Immature natural killer cell (primary cell): Measurements from ENCODE around the gene CDH4. TPM values are rescaled to one million over a fixed set of nuclear protein-coding genes. Genes with fewer than 3 reads are reported as not detected.

ENCODE experiments used
- DNase-seq, 3 donors: peaks; one replicate each; pipeline ENCODE4 v3.0.0; 2022; ENCODE audit warnings: mixed read lengths in 1 of 3
- H3K27ac Mint-ChIP-seq, 6 donors: one replicate each; pipeline ENCODE4 v1.8.0; 2020; ENCODE audit warnings: mixed read lengths in 6 of 6, mild to moderate bottlenecking in 5 of 6, inconsistent platforms in 4 of 6, moderate library complexity in 3 of 6
- H3K27me3 Mint-ChIP-seq, 3 donors: one replicate each; pipeline ENCODE4 v1.8.0; 2020 to 2021; ENCODE audit warnings: low read depth in 3 of 3, mild to moderate bottlenecking in 3 of 3, mixed read lengths in 3 of 3, moderate library complexity in 3 of 3, inconsistent platforms in 1 of 3
- H3K36me3 Mint-ChIP-seq, 3 donors: one replicate each; pipeline ENCODE4 v1.8.0; 2020; ENCODE audit warnings: mixed read lengths in 3 of 3, inconsistent platforms in 2 of 3, mild to moderate bottlenecking in 2 of 3
- H3K4me1 Mint-ChIP-seq, 2 donors: one replicate each; pipeline ENCODE4 v1.8.0; 2020; ENCODE audit warnings: inconsistent platforms in 2 of 2, mild to moderate bottlenecking in 2 of 2, mixed read lengths in 2 of 2, moderate library complexity in 1 of 2
- H3K4me3 Mint-ChIP-seq, 5 donors: one replicate each; pipeline ENCODE4 v1.8.0; 2020; ENCODE audit warnings: mild to moderate bottlenecking in 5 of 5, mixed read lengths in 5 of 5, inconsistent platforms in 3 of 5, moderate library complexity in 3 of 5
- H3K9me3 Mint-ChIP-seq, 6 donors: one replicate each; pipeline ENCODE4 v1.8.0; 2020; ENCODE audit warnings: mild to moderate bottlenecking in 6 of 6, mixed read lengths in 6 of 6, inconsistent platforms in 4 of 6, moderate library complexity in 3 of 6
- polyA plus RNA-seq, 3 donors: library from polyadenylated mRNA; unstranded; fragments of 300-500 nt; fragmentation: Illumina TruSeq; gene quantifications; one replicate each; pipeline ENCODE4 v1.2.3, GENCODE V29; 2021

Gene CDH4
- polyA plus RNA-seq, 3 donors from 2014 or later: not detected

DNA sequence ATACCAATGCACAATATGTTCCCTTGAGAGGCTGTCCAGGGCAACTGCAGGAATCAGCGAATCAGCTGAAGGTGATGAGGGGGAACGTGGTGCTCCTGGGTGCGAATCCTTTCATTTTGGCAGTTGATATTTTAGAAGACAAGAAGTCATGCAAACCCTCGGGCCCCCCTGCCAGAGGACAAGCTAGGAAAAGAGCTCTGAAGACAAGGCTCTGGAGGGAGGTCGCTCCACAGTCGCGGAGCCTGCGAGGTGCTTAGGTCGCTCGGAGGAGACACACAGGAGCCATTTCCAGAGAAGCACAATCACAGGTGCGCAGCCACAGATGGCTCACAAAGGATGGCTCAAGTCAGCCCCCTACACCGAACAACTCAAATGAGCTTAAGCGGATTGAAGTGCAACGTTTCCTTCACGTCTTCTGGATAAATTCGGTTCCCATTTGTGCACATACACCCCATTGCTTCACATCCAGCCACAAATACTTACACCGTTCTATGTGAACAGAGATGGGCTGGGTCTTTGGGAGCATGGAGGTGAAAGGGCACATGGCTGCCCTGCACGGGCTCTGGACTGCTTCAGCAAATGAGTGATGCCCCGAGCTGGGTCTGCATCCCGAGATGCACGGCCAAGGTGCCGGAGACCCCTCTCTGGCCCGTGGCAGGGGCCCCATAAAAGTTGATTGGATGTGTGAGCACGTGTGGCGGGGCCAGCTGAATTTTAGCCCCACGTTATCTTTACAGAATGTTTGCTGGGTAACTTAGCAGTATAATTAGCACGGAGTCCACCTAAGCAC lies 527.3 kb downstream of the CDH4 start:
- no peaks in the 10 kb centered on the region for H3K4me1 Mint-ChIP-seq
- H3K27ac Mint-ChIP-seq: no peak overlapping the region
- no peak overlapping the region for H3K4me3 Mint-ChIP-seq
- no peak for DNase-seq
- H3K36me3 Mint-ChIP-seq: no peaks in the 10 kb centered on the region
- H3K9me3 Mint-ChIP-seq: peaks cover 0 to 11% (median 2%) of the 10 kb centered on the region in 6 donors
- peaks cover 0 to 2% (median 0%) of the 10 kb centered on the region in 3 donors for H3K27me3 Mint-ChIP-seq

DNA sequence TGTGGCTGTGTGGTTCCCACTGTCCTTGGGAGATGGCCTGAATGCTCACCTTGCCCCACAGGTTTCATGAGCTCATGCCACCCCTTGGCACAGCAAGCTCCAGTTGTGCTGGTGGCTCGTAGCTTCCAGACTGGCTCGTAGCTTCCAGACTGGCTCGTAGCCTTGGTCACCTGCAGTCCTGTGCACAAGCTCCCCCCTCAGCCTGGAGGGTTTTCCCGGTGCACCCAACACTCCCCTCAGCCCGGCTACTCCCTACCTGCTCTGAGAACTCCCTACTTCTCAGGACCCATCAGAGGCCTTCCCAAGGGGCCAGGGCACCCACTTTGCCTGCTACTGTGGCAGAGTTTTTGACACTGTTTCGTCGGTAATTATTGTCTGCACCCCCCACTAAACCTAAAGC lies 528.0 kb downstream of the CDH4 start:
- Mint-ChIP-seq H3K4me3 (no peak overlapping the region), H3K36me3 (no peaks in the 10 kb centered on the region), H3K4me1 (no peaks in the 10 kb centered on the region), H3K27ac (no peak overlapping the region), H3K9me3 (peaks cover 0 to 11% (median 3%) of the 10 kb centered on the region in 6 donors), H3K27me3 (peaks cover 0 to 2% (median 0%) of the 10 kb centered on the region in 3 donors)
- DNase-seq: no peak

GRCh38 chr20:61784801-61785566 lies 532.9 kb downstream of the CDH4 start:
- Mint-ChIP-seq H3K9me3 (peaks cover 0 to 11% (median 4%) of the 10 kb centered on the region in 6 donors), H3K4me3 (no peak overlapping the region), H3K36me3 (no peaks in the 10 kb centered on the region), H3K27me3 (peaks cover 0 to 2% (median 2%) of the 10 kb centered on the region in 3 donors), H3K4me1 (no peaks in the 10 kb centered on the region), H3K27ac (no peak overlapping the region)
- DNase-seq: no peak

- Mint-ChIP-seq H3K36me3 (no peaks in the 10 kb centered on the region), H3K4me1 (no peaks in the 10 kb centered on the region), H3K9me3 (peaks cover 0 to 11% (median 4%) of the 10 kb centered on the region in 6 donors), H3K27me3 (peaks cover 0 to 2% (median 0%) of the 10 kb centered on the region in 3 donors), H3K27ac (no peak overlapping the region), H3K4me3 (no peak overlapping the region)
- no peak for DNase-seq
These were observed 533.4 kb downstream of the CDH4 start for GRCh38 chr20:61785567-61785816.

GRCh38 chr20:61786230-61786629 lies 534.2 kb downstream of the CDH4 start:
- H3K27ac Mint-ChIP-seq: no peak overlapping the region
- no peak overlapping the region for H3K4me3 Mint-ChIP-seq
- no peaks in the 10 kb centered on the region for H3K4me1 Mint-ChIP-seq

GRCh38 chr20:61788343-61788742 lies 536.3 kb downstream of the CDH4 start:
- H3K27me3 Mint-ChIP-seq: peaks cover 0 to 5% (median 0%) of the 10 kb centered on the region in 3 donors
- H3K36me3 Mint-ChIP-seq: no peaks in the 10 kb centered on the region
- DNase-seq: no peak
- H3K27ac Mint-ChIP-seq: no peak overlapping the region
- H3K4me1 Mint-ChIP-seq: no peaks in the 10 kb centered on the region
- peaks cover 0 to 6% (median under 1%) of the 10 kb centered on the region in 6 donors for H3K9me3 Mint-ChIP-seq
- no peak overlapping the region for H3K4me3 Mint-ChIP-seq

More at GRCh38 chr20:61786230-61786629, 534.2 kb downstream of the CDH4 start:
- peaks cover 0 to 6% (median 5%) of the 10 kb centered on the region in 6 donors for H3K9me3 Mint-ChIP-seq
- H3K27me3 Mint-ChIP-seq: peaks cover 0 to 5% (median 0%) of the 10 kb centered on the region in 3 donors
- no peak for DNase-seq
- no peaks in the 10 kb centered on the region for H3K36me3 Mint-ChIP-seq

DNA sequence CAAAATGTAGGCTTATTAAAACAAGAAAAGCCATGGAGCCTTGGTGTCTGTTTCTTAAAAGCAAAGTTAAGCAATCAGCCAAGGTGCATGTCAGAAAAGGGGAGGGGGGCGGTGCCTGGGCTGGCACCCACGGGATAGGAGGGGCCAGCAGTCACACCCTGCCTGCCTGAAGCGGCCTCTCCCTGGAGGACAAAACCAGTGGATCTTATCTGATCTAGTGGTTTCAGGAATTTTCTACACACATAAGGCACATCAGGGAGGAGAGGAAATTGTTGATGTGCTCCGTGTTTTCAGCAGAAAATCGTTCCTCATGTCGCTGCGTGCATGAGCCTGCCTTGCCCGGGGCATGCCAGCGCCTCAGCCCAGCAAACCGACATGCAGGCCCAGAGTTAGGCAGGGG lies 537.3 kb downstream of the CDH4 start:
- Mint-ChIP-seq H3K36me3 (no peaks in the 10 kb centered on the region), H3K27me3 (peaks cover 0 to 5% (median 0%) of the 10 kb centered on the region in 3 donors), H3K27ac (no peak overlapping the region), H3K4me3 (no peak overlapping the region), H3K9me3 (peaks cover 0 to 6% (median 0%) of the 10 kb centered on the region in 6 donors), H3K4me1 (no peaks in the 10 kb centered on the region)
- DNase-seq: no peak

GRCh38 chr20:61790116-61790827 lies 538.2 kb downstream of the CDH4 start:
- H3K4me3 Mint-ChIP-seq: no peak overlapping the region

DNA sequence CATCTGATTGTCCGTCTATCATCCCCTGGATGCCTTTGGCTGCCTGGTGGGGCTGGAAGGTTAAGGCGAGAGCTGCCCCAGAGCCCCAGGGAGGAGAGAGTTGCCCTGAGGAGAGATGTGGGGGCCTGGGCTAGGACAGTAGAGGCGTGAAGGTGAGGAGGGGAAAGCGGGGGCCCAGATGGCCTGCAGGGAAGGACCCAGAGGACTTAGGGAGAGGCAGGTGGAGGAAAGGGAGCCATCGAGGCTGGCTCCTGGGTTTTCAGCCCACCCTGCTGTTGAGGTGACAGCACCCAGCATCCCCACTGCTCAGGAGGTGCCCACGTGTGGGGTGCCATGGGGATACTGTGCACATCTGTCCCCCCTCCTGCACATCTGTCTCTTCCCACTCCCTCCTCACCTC lies 539.9 kb downstream of the CDH4 start:
- DNase-seq: no peak
- no peaks in the 10 kb centered on the region for H3K4me1 Mint-ChIP-seq
- H3K27ac Mint-ChIP-seq: no peak overlapping the region
- peaks cover 0 to 3% (median 0%) of the 10 kb centered on the region in 6 donors for H3K9me3 Mint-ChIP-seq
- peaks cover 0 to 9% (median 2%) of the 10 kb centered on the region in 3 donors for H3K27me3 Mint-ChIP-seq
- no peaks in the 10 kb centered on the region for H3K36me3 Mint-ChIP-seq
- no peak overlapping the region for H3K4me3 Mint-ChIP-seq

More at GRCh38 chr20:61790116-61790827, 538.2 kb downstream of the CDH4 start:
- Mint-ChIP-seq H3K27me3 (peaks cover 0 to 8% (median 2%) of the 10 kb centered on the region in 3 donors), H3K27ac (no peak overlapping the region), H3K9me3 (peaks cover 0 to 3% (median 0%) of the 10 kb centered on the region in 6 donors), H3K36me3 (no peaks in the 10 kb centered on the region), H3K4me1 (no peaks in the 10 kb centered on the region)
- DNase-seq: no peak

- no peak overlapping the region for H3K27ac Mint-ChIP-seq
- H3K9me3 Mint-ChIP-seq: peaks cover 0 to 2% (median 0%) of the 10 kb centered on the region in 6 donors
- H3K27me3 Mint-ChIP-seq: peaks cover 0 to 4% (median 2%) of the 10 kb centered on the region in 3 donors
- no peak for DNase-seq
- no peaks in the 10 kb centered on the region for H3K36me3 Mint-ChIP-seq
- no peak overlapping the region for H3K4me3 Mint-ChIP-seq
- H3K4me1 Mint-ChIP-seq: no peaks in the 10 kb centered on the region
These were observed 543.9 kb downstream of the CDH4 start for GRCh38 chr20:61795669-61796630.

GRCh38 chr20:61796738-61797137 lies 544.7 kb downstream of the CDH4 start:
- H3K9me3 Mint-ChIP-seq: peaks cover 0 to 2% (median 0%) of the 10 kb centered on the region in 6 donors
- peaks cover 0 to 4% (median 2%) of the 10 kb centered on the region in 3 donors for H3K27me3 Mint-ChIP-seq
- no peak overlapping the region for H3K27ac Mint-ChIP-seq
- H3K4me3 Mint-ChIP-seq: no peak overlapping the region
- no peaks in the 10 kb centered on the region for H3K4me1 Mint-ChIP-seq
- no peak for DNase-seq
- no peaks in the 10 kb centered on the region for H3K36me3 Mint-ChIP-seq

DNA sequence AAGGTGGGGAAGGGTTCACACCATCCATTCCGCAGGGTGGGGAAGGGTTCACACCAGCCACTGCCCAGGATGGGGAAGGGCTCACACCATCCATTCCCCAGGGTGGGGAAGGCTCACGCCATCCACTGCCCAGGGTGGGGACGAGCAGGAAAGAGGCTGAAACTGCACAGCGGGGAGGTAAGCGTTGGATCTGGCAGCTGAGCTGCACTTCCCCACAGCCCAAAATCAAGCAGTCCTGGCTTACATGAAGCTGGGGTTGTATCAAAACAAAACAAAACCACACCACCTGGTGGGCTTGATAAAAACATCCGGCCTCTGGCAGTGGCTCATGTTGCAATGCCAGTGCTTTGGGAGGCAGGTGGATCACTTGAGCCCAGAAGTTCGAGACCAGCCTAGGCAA lies 545.1 kb downstream of the CDH4 start:
- Mint-ChIP-seq H3K27ac (no peak overlapping the region), H3K4me1 (no peaks in the 10 kb centered on the region), H3K4me3 (no peak overlapping the region), H3K36me3 (no peaks in the 10 kb centered on the region), H3K27me3 (peaks cover 0 to 4% (median 2%) of the 10 kb centered on the region in 3 donors), H3K9me3 (peaks cover 0 to 2% (median 0%) of the 10 kb centered on the region in 6 donors)
- DNase-seq: no peak

DNA sequence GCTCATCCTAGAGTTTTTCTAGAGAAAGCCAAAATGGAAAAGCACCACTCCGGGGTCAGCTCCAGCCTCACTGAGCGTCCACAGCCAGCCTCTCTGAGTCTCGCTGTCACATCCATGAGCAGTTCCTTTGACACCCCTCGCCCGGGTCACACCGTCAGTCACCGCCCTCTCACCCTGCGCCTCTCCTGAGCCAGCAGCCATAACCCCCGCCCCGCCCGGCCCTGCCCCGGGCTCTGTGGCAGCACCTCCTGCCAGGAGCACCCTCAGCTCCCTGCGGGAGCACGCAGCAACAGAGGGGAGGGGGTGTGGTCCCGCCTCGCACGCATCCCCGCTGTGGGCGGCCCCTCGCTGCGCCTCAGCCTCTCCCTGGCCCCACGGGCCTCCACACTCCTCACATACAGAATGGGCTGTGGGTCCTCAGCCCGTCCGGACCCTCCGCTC lies 545.9 kb downstream of the CDH4 start:
- Mint-ChIP-seq H3K27me3 (peaks cover 0 to 4% (median 2%) of the 10 kb centered on the region in 3 donors), H3K27ac (no peak overlapping the region), H3K36me3 (no peaks in the 10 kb centered on the region), H3K4me3 (no peak overlapping the region), H3K4me1 (no peaks in the 10 kb centered on the region), H3K9me3 (peaks cover 0 to 2% (median 0%) of the 10 kb centered on the region in 6 donors)
- DNase-seq: no peak
